H1 (cell line): ENCODE data around the gene PLXNA4. TPM values are rescaled to one million over a fixed set of nuclear protein-coding genes. Genes with fewer than 3 reads are reported as not detected.

Experiments
- CTCF ChIA-PET: fragments of 300-600 bp; sonication (Branson Sonifier 250); formaldehyde crosslinking; loops from one replicate; lab custom pipeline; 2021; ENCODE audit not compliant: partially characterized antibody; lab: Charles Lee
- POLR2A ChIA-PET: fragments of 300-600 bp; sonication (Branson Sonifier 250); formaldehyde crosslinking; loops from one replicate; lab custom pipeline; 2021; ENCODE audit warnings: inconsistent platforms; ENCODE audit not compliant: partially characterized antibody; lab: Charles Lee
- DNase-seq, 2 experiments: peaks; one replicate each; pipeline versions ENCODE4 v3.0.0 to v3.0.0-alpha.2; 2010 to 2022; ENCODE audit warnings: low spot score in 2 of 2, low read depth in 1 of 2, mixed read lengths in 1 of 2
- FAIRE-seq: peaks from 2 replicates; lab custom pipeline; 2011; peaks lifted over from hg19 to GRCh38; lab: Jason Lieb, UNC
- H2AFZ ChIP-seq: 2 replicates; pipeline ENCODE4 v1.8.1; 2012; ENCODE audit warnings: low read length, inconsistent platforms
- H2AK5ac ChIP-seq: 2 replicates; pipeline ENCODE4 v1.6.1; 2013; ENCODE audit warnings: low read depth, low read length
- H2BK120ac ChIP-seq: replicated peaks from 2 replicates; pipeline ENCODE3; 2013; ENCODE audit warnings: low read depth, low read length, inconsistent platforms
- H2BK12ac ChIP-seq: 2 replicates; pipeline ENCODE4 v1.6.1; 2013; ENCODE audit warnings: low read depth, low read length
- H2BK15ac ChIP-seq: 2 replicates; pipeline ENCODE4 v1.6.1; 2013; ENCODE audit warnings: low read length
- H2BK20ac ChIP-seq: 2 replicates; pipeline ENCODE4 v1.6.1; 2013; ENCODE audit warnings: low read length
- H2BK5ac ChIP-seq: 2 replicates; pipeline ENCODE4 v1.6.1; 2013; ENCODE audit warnings: low read depth, low read length
- H3K14ac ChIP-seq: 2 replicates; pipeline ENCODE4 v1.6.1; 2013; ENCODE audit warnings: inconsistent platforms; ENCODE audit not compliant: insufficient read length
- H3K18ac ChIP-seq: 2 replicates; pipeline ENCODE4 v1.6.1; 2013; ENCODE audit warnings: low read length; ENCODE audit errors: extremely low read depth
- H3K23ac ChIP-seq: 2 replicates; pipeline ENCODE4 v1.6.1; 2013; ENCODE audit warnings: inconsistent platforms; ENCODE audit not compliant: insufficient read length
- H3K23me2 ChIP-seq: 2 replicates; pipeline ENCODE4 v1.6.1; 2013; ENCODE audit warnings: low read depth, low read length
- H3K27ac ChIP-seq: 2 replicates; pipeline ENCODE4 v1.6.1; 2011; ENCODE audit warnings: low read depth, low read length, inconsistent platforms
- H3K27me3 ChIP-seq, 4 experiments: replicated peaks in 1 of 4; 1 replicate in 1 of 4; 2 replicates in 3 of 4; pipeline versions ENCODE4 v1.6.1 to v1.8.1; 2011 to 2013; ENCODE audit warnings: low read length in 3 of 4, mild to moderate bottlenecking in 3 of 4, inconsistent platforms in 2 of 4, mixed read lengths in 2 of 4, moderate library complexity in 1 of 4; ENCODE audit not compliant: control insufficient read depth in 3 of 4, insufficient read depth in 3 of 4; ENCODE audit errors: extremely low read depth in 1 of 4
- H3K36me3 ChIP-seq, 4 experiments: 2 replicates each; pipeline versions ENCODE4 v1.6.1 to v1.8.1; 2011 to 2013; ENCODE audit warnings: mild to moderate bottlenecking in 4 of 4, low read length in 3 of 4, moderate library complexity in 2 of 4, control low read depth in 1 of 4, inconsistent platforms in 1 of 4; ENCODE audit not compliant: insufficient read depth in 4 of 4, control insufficient read depth in 2 of 4
- H3K4ac ChIP-seq: replicated peaks from 2 replicates; pipeline ENCODE3; 2013; ENCODE audit warnings: low read length, low read depth, mixed read lengths, inconsistent platforms; ENCODE audit not compliant: insufficient read length
- H3K4me1 ChIP-seq, 4 experiments: replicated peaks in 1 of 4; 1 replicate in 1 of 4; 2 replicates in 3 of 4; pipeline versions ENCODE4 v1.6.1 to v1.8.1; 2011 to 2013; ENCODE audit warnings: low read length in 3 of 4, inconsistent platforms in 2 of 4, mixed read lengths in 1 of 4; ENCODE audit not compliant: insufficient read depth in 4 of 4, control insufficient read depth in 3 of 4
- H3K4me2 ChIP-seq, 2 experiments: 2 replicates each; pipeline versions ENCODE4 v1.6.1 to v1.8.1; 2011 to 2013; ENCODE audit warnings: low read depth in 2 of 2, low read length in 2 of 2, control low read depth in 1 of 2, inconsistent platforms in 1 of 2, mild to moderate bottlenecking in 1 of 2; ENCODE audit not compliant: insufficient read depth in 1 of 2
- H3K4me3 ChIP-seq, 4 experiments: fragments of 200-600, 300-600 bp in 1 of 4; sonication (generic), shearing (Covaris generic), sonication (Bioruptor Twin) in 1 of 4; 2 replicates each; pipeline versions ENCODE4 v1.5.1 to v1.8.1; 2011 to 2016; ENCODE audit warnings: low read length in 4 of 4, low read depth in 3 of 4, control low read depth in 2 of 4, inconsistent platforms in 2 of 4, mild to moderate bottlenecking in 2 of 4, mixed read lengths in 1 of 4, moderate library complexity in 1 of 4; ENCODE audit not compliant: insufficient read depth in 2 of 4; ENCODE audit errors: extremely low read depth in 1 of 4
- H3K56ac ChIP-seq: replicated peaks from 2 replicates; pipeline ENCODE3; 2013; ENCODE audit warnings: low read depth, mild to moderate bottlenecking, mixed read lengths, low read length, inconsistent platforms; ENCODE audit not compliant: insufficient read length
- H3K79me1 ChIP-seq: 2 replicates; pipeline ENCODE4 v1.6.1; 2013; ENCODE audit warnings: low read depth, low read length, control low read depth
- H3K79me2 ChIP-seq, 2 experiments: 2 replicates each; pipeline versions ENCODE4 v1.6.1 to v1.8.1; 2012 to 2013; ENCODE audit warnings: low read length in 2 of 2, mild to moderate bottlenecking in 2 of 2, inconsistent platforms in 1 of 2; ENCODE audit not compliant: insufficient read depth in 2 of 2, control insufficient read depth in 1 of 2
- H3K9ac ChIP-seq, 4 experiments: replicated peaks in 1 of 4; 1 replicate in 1 of 4; 2 replicates in 3 of 4; pipeline versions ENCODE4 v1.6.1 to v1.8.1; 2011 to 2013; ENCODE audit warnings: low read depth in 3 of 4, low read length in 3 of 4, control low read depth in 2 of 4, mild to moderate bottlenecking in 2 of 4, moderate library complexity in 2 of 4, inconsistent platforms in 1 of 4; ENCODE audit errors: extremely low read depth in 1 of 4
- H3K9me3 ChIP-seq, 2 experiments: 2 replicates each; pipeline versions ENCODE4 v1.6.1 to v1.8.1; 2012 to 2013; ENCODE audit warnings: mild to moderate bottlenecking in 2 of 2, moderate library complexity in 2 of 2, control low read depth in 1 of 2, inconsistent platforms in 1 of 2, low read depth in 1 of 2, low read length in 1 of 2, mixed read lengths in 1 of 2; ENCODE audit not compliant: insufficient read depth in 2 of 2
- H4K20me1 ChIP-seq, 2 experiments: replicated peaks in 1 of 2; 2 replicates each; pipeline versions ENCODE3 to v1.8.1; 2011 to 2013; ENCODE audit warnings: inconsistent platforms in 2 of 2, low read length in 2 of 2, mild to moderate bottlenecking in 1 of 2; ENCODE audit not compliant: insufficient read depth in 2 of 2, control insufficient read depth in 1 of 2
- H4K5ac ChIP-seq: 2 replicates; pipeline ENCODE4 v1.6.1; 2013; ENCODE audit warnings: low read length, low read depth, mixed read lengths, inconsistent platforms; ENCODE audit not compliant: insufficient read length
- H4K8ac ChIP-seq: 2 replicates; pipeline ENCODE4 v1.8.0; 2013; ENCODE audit warnings: mild to moderate bottlenecking, moderate library complexity, low read length, inconsistent platforms; ENCODE audit not compliant: insufficient read depth; ENCODE audit errors: extremely low read depth
- H4K91ac ChIP-seq: replicated peaks from 2 replicates; pipeline ENCODE3; 2013; ENCODE audit warnings: low read length, mixed read lengths, inconsistent platforms; ENCODE audit not compliant: insufficient read length
- KDM4A ChIP-seq: IDR thresholded peaks from one replicate; pipeline ENCODE4 v1.7.1; 2012; ENCODE audit warnings: low read depth, mild to moderate bottlenecking, moderate library complexity, low read length, inconsistent platforms; ENCODE audit not compliant: severe bottlenecking
- SP2 ChIP-seq: IDR thresholded peaks from 2 replicates; pipeline ENCODE4 v1.6.1; 2012; ENCODE audit warnings: mild to moderate bottlenecking, low read length, inconsistent platforms
- USF2 ChIP-seq: IDR thresholded peaks from 2 replicates; pipeline ENCODE4 v1.6.1; 2011; ENCODE audit warnings: low read length, improper control_type of control experiment
- YY1 ChIP-seq: IDR thresholded peaks from 2 replicates; pipeline ENCODE4 v1.6.1; 2011; ENCODE audit warnings: low read depth, mild to moderate bottlenecking, low read length
- WGBS, 2 experiments: shearing (Covaris generic) in 1 of 2; methylation state at CpG; one replicate each; pipeline versions ENCODE4 v1.1.6 to v1.1.7; 2013 to 2015; ENCODE audit warnings: low lambda C conversion rate in 2 of 2, mixed read lengths in 2 of 2, inconsistent platforms in 1 of 2, low coverage in 1 of 2, missing lambda C conversion rate in 1 of 2; ENCODE audit not compliant: insufficient replicate concordance in 2 of 2, insufficient coverage in 1 of 2, insufficient read length in 1 of 2; ENCODE audit errors: extremely low coverage in 1 of 2, missing lambda C conversion rate in 1 of 2; 5-methylcytosine and 5-hydroxymethylcytosine counted together
- polyA plus RNA-seq, 7 experiments: library from polyadenylated mRNA; depleted of rRNA in 3 of 7; stranded (reverse) in 5 of 7; unstranded in 2 of 7; fragments of >200 nt in 5 of 7; fragments of 200-250 nt in 2 of 7; gene quantifications; 1 replicate in 5 of 7; 2 replicates in 1 of 7; 4 replicates in 1 of 7; pipeline versions ENCODE4 v1.2.1 to v1.2.3, GENCODE V29; 2011 to 2013; ENCODE audit warnings: missing spikeins in 2 of 7, mixed read lengths in 2 of 7
- total RNA-seq: library from RNA; stranded (reverse); fragmentation: NEBNext Ultra II Directional; extraction: Animal tissue kit (Norgen Biotek cat#: 25700); gene quantifications from 2 replicates; pipeline ENCODE4 v1.2.1, GENCODE V29; 2021

PLXNA4 gene
- total and polyA plus RNA-seq, 2 of the 8 experiments (the other 6 are each of a cell fraction or from before 2014, with no cell fraction given) = 0.76 to 0.79 TPM

- Histone ChIP-seq H2BK12ac (no peak overlapping the region), H2AFZ (no peak overlapping the region), H3K18ac (no peak overlapping the region), H2BK120ac (no peak overlapping the region), H3K79me2 (no peaks in the 10 kb centered on the region), H3K9me3 (no peaks in the 10 kb centered on the region), H4K91ac (no peak overlapping the region), H3K4me1 (no peaks in the 10 kb centered on the region), H4K20me1 (peaks cover 0 to 1% of the 10 kb centered on the region in 2 experiments), H3K14ac (no peak overlapping the region), H3K4ac (no peak overlapping the region), H2AK5ac (no peak overlapping the region), H3K23ac (no peak overlapping the region), H4K5ac (no peak overlapping the region), H3K36me3 (no peaks in the 10 kb centered on the region), H2BK5ac (no peak overlapping the region), H3K9ac (no peak overlapping the region), H3K56ac (no peak overlapping the region), H3K4me3 (no peak overlapping the region), H3K79me1 (no peaks in the 10 kb centered on the region), H4K8ac (no peak overlapping the region), H3K4me2 (no peak overlapping the region), H3K27me3 (no peaks in the 10 kb centered on the region), H2BK15ac (no peak overlapping the region), H2BK20ac (no peak overlapping the region), H3K27ac (no peak overlapping the region)
- DNase-seq (no peak), FAIRE-seq (no peak)
- 78% methylated on average over 4 of the region's 4 CpGs; no CpG with 5 or more reads in 1 of the 2 experiments for WGBS, 2 experiments
- CTCF ChIA-PET = interaction anchor here (1.2 to 1.5 kb wide), 3 partner anchors 13 to 183 kb away, joined by 3 to 9 read pairs (median 3); no protein-coding TSS in a partner anchor
- POLR2A ChIA-PET = no interaction called here
- TF ChIP-seq SP2 (no peak), KDM4A (no peak), USF2 (no peak), YY1 (no peak)
- TF ChIP-seq, all 59 proteins: peak for 0
- no peaks in the 10 kb centered on the region for H3K23me2 ChIP-seq
These were observed 313.1 kb downstream of the PLXNA4 start for GRCh38 chr7:132263151-132263550.
